GM20000 (cell line): ENCODE measurements around the gene ZNF280C.
A peak's percentile ranks its signal among the peaks of the same experiment; 100 is the strongest.

ENCODE experiments used
- DNase-seq: peaks from one replicate; pipeline ENCODE4 v3.0.0; 2012; ENCODE audit warnings: low spot score
- TF ChIP-seq, protein P1 (sequence below): IDR thresholded peaks from 2 replicates; pipeline ENCODE4 v1.5.1; 2012; ENCODE audit warnings: mild to moderate bottlenecking, control low read depth; ENCODE audit errors: extremely low read depth, missing control alignments

The ZNF280C gene

DNA sequence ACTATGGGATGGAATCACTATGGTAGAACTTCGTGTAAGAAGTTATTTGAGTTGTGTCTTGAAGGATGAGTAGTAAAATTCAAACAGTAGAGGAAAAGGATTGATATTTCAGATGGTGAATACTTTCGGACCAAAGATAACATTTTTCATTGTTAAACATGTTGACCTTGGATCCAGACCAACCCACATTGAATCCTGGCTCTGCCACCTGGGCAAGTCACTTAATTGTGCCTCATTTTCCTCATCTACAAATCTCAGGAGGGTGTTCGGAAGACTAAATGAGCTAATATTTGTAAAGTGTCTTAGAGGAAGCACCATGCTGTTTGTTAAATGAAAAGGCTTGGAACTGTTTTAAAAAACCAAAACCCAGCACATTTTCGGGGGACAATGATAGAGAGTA, 101.7 kb downstream of the ZNF280C start:
- DNase-seq = no peak
- TF ChIP-seq, protein P1, sequence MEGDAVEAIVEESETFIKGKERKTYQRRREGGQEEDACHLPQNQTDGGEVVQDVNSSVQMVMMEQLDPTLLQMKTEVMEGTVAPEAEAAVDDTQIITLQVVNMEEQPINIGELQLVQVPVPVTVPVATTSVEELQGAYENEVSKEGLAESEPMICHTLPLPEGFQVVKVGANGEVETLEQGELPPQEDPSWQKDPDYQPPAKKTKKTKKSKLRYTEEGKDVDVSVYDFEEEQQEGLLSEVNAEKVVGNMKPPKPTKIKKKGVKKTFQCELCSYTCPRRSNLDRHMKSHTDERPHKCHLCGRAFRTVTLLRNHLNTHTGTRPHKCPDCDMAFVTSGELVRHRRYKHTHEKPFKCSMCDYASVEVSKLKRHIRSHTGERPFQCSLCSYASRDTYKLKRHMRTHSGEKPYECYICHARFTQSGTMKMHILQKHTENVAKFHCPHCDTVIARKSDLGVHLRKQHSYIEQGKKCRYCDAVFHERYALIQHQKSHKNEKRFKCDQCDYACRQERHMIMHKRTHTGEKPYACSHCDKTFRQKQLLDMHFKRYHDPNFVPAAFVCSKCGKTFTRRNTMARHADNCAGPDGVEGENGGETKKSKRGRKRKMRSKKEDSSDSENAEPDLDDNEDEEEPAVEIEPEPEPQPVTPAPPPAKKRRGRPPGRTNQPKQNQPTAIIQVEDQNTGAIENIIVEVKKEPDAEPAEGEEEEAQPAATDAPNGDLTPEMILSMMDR = no peak

DNA sequence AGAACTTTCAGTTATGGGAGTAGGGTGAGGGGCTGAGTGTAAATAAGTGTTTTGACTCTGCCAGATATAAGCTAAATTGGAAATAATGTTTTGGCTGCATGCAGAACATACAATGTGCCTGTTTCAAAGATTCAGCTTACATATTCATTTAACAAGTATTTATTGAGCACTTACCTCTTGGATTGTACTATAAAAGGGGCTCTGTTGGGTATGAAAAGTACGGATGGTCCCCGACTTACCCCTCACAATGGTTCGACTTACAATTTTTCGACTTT, 102.3 kb downstream of the ZNF280C start:
- TF ChIP-seq, protein P1 = no peak
- DNase-seq = no peak

DNA sequence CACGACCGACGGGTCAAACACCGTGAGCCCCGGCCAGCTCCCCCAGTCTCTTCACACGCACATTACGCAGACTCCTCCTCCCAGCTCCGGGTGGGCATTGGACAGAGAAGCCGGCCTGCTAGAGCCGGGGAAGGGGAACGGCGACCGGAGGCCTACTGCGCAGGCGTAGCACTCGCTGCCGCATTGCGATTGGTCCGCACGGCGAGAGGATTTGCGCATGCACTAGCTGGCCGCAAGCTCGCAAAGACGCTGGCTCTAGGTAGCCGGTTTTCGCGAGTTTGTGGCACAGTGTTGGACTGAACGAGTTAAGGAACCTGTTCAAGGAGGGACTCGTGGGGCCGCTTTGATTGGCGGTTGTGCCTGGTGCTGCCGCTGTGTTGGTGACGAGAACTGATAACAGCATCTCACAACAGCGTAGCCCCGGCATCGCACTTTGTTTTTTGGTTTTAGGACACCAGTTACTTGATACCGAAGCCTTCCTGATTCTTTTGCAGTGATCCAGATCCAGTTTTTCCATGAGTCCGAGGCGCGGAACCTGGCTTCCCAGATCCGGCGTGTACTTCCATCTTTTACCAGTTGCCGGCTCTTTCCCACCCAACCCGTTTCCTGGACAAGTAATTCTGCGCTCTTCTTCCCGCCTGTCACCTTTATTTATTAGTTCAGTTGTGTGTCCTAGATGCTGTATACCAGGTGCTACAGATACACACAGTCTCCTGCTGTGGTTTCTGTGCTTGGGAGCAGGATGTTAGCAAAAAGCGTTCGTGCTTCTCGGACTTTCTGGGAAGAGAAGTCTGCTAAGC, 102.8 kb downstream of the ZNF280C start, which contains the start of gene AIFM1:
TSS of gene AIFM1 (minus strand) at position 139 of the 800 bp plus-strand sequence. CDS start 185 bp downstream, outside the sequence.
- TF ChIP-seq, protein P1 = no peak
- DNase-seq = peak; percentile 82

DNA sequence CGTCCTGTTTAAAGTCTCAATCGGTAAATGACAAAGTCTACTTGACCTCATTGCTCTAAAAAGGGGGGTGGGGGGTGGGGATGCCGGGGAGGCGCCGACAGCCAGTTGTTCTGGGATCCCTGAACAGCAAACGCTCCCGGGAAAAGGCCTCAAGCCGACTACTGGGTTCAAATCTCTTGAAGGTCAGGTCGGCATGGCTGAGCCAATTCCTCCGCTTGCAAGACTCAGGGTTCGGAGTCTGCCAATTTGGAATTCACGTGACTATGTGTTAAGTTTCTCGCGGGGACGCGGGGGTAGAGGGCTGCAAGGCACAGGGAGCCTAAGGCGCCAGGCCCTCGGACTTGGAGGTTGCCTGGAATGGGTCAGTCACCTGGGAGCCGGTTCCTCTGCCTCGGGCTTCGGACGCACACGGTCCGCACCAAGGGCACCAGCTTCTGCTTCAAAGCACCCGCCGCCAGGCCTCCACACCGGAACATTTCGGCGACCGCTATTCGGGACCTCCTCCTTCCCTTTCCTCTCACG, 103.5 kb downstream of the ZNF280C start:
- DNase-seq = no peak
- TF ChIP-seq, protein P1 = no peak

DNA sequence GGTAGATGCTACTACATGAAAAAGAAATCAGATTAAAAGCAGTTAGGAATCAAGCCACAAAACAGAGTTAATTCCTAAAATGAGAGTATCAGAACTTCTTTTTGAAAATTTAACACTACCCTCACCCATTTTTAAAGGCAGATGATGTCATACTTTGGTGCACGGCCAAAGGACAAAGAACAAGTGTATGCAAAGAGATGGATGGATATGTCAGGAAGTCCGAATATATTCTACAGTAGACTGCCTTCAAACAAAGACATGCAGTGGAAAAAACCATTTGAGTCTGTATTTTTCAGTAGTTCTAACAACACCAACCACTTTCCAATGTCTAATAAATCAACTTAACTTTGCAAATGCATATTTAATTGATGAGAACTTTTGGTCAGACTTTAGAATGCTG, 105.3 kb downstream of the ZNF280C start:
- TF ChIP-seq, protein P1 = no peak

DNA sequence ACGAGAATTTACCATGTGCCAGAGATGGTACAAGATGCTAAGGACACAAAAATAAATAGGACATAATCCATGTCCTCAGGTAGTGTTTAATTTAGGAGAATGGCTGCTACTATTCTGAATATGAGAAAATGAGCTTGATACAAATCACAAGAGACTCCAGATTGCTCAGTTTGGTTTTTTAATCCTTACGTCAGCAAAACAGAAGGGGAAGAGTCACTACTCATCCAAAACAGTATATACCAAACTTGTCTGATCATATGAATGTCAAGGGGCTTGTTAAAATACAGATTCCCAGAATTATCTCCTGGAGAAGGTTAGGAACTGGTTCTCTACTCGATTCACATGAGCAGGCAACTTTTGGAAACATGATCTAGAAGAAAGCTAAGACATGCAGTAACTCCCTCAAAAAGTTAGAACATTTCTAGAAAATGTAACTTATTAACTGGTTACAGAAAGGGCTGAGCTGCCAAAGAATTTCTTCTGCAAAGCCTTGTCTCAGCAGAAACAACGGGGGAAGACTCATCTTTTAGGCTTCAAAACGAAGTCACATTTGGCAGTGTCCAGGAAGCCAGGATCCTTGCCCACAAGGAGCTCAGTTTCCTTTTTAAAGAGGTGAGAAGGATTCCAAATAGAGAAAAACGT, 106.5 kb downstream of the ZNF280C start:
- no peak for DNase-seq
- TF ChIP-seq, protein P1 = no peak

More for the DNA sequence above, 105.3 kb downstream of the ZNF280C start:
- no peak for DNase-seq

DNA sequence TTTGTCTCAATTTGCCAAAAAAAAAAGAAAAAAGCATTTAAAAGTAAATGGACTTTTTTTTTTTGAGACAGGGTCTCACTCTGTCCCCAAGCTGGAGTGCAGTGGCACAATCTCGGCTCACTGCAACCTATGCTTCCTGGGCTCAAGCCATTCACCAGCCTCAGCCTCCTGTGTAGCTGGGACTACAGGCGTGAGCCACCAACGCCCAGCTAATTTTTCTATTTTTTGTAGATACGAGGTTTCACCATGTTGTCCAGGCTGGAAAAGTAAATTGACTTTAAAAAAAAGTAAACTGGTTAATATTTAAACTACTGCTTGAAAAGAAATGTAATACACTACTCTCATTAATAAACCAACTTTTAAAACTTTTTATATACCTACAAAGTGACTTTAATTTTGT, 108.9 kb downstream of the ZNF280C start:
- no peak for DNase-seq

More for the DNA sequence above, 108.9 kb downstream of the ZNF280C start:
- TF ChIP-seq, protein P1 = no peak
